Prostate gland (tissue), 2 donors: Measurements from ENCODE around the gene CARMIL1.

Experiments used
- POLR2A ChIP-seq: fragments of 450-650 bp; IDR thresholded peaks from one replicate; pipeline ENCODE4 v1.6.1; 2016; ENCODE audit warnings: antibody characterized with exemption, mild to moderate bottlenecking
- TF ChIP-seq, protein P1 (sequence below), 4 experiments: fragments of 200-600 bp in 2 of 4; fragments of 450-650 bp in 2 of 4; sonication (generic) in 2 of 4; IDR thresholded peaks; 1 replicate in 3 of 4; 2 replicates in 1 of 4; pipeline ENCODE4 v1.5.1; 2016 to 2019; ENCODE audit warnings: antibody characterized with exemption in 4 of 4, mild to moderate bottlenecking in 2 of 4, moderate library complexity in 2 of 4

DNA sequence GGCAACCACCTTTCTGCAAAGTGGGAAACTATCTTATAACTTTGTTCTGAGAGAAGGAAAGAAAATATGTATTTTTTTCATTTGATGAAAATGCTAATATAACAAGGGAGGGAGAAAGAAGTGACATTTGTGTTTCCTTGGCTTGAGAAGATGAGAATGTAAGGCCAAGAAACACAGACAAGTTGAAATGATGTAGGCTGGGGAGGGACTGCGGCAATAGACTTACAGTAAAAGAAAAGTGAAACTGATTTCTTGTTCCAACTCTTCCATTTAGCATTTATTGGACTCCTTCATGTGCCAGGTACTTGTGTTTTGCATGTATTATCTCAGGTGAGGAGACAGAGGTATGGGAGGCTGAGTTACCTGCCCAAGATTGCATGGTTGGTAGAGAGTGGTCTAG is 130.9 kb downstream of the CARMIL1 start:
- TF ChIP-seq, protein P1, sequence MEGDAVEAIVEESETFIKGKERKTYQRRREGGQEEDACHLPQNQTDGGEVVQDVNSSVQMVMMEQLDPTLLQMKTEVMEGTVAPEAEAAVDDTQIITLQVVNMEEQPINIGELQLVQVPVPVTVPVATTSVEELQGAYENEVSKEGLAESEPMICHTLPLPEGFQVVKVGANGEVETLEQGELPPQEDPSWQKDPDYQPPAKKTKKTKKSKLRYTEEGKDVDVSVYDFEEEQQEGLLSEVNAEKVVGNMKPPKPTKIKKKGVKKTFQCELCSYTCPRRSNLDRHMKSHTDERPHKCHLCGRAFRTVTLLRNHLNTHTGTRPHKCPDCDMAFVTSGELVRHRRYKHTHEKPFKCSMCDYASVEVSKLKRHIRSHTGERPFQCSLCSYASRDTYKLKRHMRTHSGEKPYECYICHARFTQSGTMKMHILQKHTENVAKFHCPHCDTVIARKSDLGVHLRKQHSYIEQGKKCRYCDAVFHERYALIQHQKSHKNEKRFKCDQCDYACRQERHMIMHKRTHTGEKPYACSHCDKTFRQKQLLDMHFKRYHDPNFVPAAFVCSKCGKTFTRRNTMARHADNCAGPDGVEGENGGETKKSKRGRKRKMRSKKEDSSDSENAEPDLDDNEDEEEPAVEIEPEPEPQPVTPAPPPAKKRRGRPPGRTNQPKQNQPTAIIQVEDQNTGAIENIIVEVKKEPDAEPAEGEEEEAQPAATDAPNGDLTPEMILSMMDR (IDR thresholded peaks at IDR 0.05): no peak
- no peak for TF ChIP-seq POLR2A
